ENCODE measurements around the gene MYD88. TPM values are rescaled to one million over a fixed set of nuclear protein-coding genes. Genes with fewer than 3 reads are reported as not detected.

Gene MYD88
- total RNA-seq, 5 donors from 2014 or later (not counting 1 experiment from before 2014, with no cell fraction given) = 32.4 to 68.5 (median 56.6) TPM

GRCh38 chr3:38122712-38123290 is 15.7 kb upstream of the MYD88 start:
- Mint-ChIP-seq H3K4me3 (no peak overlapping the region), H3K4me1 (peaks cover 5 to 8% (median 7%) of the 10 kb centered on the region in 3 donors), H3K36me3 (peaks cover 54% of the 10 kb centered on the region), H3K27me3 (no peaks in the 10 kb centered on the region), H3K9me3 (no peaks in the 10 kb centered on the region), H3K27ac (peak overlapping the region in 1 of 2 donors; percentile 19)
- Histone ChIP-seq H3K27ac (ENCODE audit: low read length) (no peak overlapping the region), H3K9me3 (no peaks in the 10 kb centered on the region), H3K4me1 (ENCODE audit: control insufficient read depth in 1 of 2, extremely low read depth in 1 of 2, insufficient read depth in 2 of 2, low read length in 2 of 2) (peaks cover 0 to 4% of the 10 kb centered on the region in 2 experiments), H3K27me3 (replicated peaks in 1 of 2; ENCODE audit: control insufficient read depth in 2 of 2, extremely low read depth in 1 of 2, insufficient read depth in 2 of 2, low read length in 1 of 2) (no peaks in the 10 kb centered on the region), H3K4me3 (ENCODE audit: control insufficient read depth in 1 of 2, extremely low read depth in 1 of 2, low read length in 1 of 2) (no peak overlapping the region), H3K36me3 (ENCODE audit: control insufficient read depth in 2 of 2, extremely low read depth in 1 of 2, insufficient read depth in 1 of 2, low read length in 1 of 2) (peaks cover 40 to 66% of the 10 kb centered on the region in 2 donors)
- ATAC-seq (replicated peaks in 1 of 4) (no peak), DNase-seq (no peak)
- ChIA-PET POLR2A (no interaction called here), CTCF (no interaction called here)
- WGBS (ENCODE audit: insufficient coverage) = 93% methylated on average over 7 of the region's 9 CpGs

- H3K4me1 Mint-ChIP-seq = peaks cover 0 to 5% (median 0%) of the 10 kb centered on the region in 3 donors
- ATAC-seq (replicated peaks in 1 of 4) (no peak), DNase-seq (no peak)
- H3K27me3 Mint-ChIP-seq = no peaks in the 10 kb centered on the region
- peak overlapping the region in 1 of 2 donors; percentile 41 for H3K27ac Mint-ChIP-seq
- peaks cover 47 to 83% of the 10 kb centered on the region in 2 donors for H3K36me3 ChIP-seq (ENCODE audit: control insufficient read depth in 2 of 2, extremely low read depth in 1 of 2, insufficient read depth in 1 of 2, low read length in 1 of 2)
- peaks cover 58% of the 10 kb centered on the region for H3K36me3 Mint-ChIP-seq
- H3K9me3 ChIP-seq = no peaks in the 10 kb centered on the region
- H3K9me3 Mint-ChIP-seq = no peaks in the 10 kb centered on the region
- H3K4me3 ChIP-seq (ENCODE audit: control insufficient read depth in 1 of 2, extremely low read depth in 1 of 2, low read length in 1 of 2) = no peak overlapping the region
- ChIA-PET POLR2A (no interaction called here), CTCF (no interaction called here)
- H3K4me3 Mint-ChIP-seq = no peak overlapping the region
- WGBS (ENCODE audit: insufficient coverage) = 83% methylated on average over 6 of the region's 7 CpGs
- no peak overlapping the region for H3K27ac ChIP-seq (ENCODE audit: low read length)
- no peaks in the 10 kb centered on the region for H3K27me3 ChIP-seq (replicated peaks in 1 of 2; ENCODE audit: control insufficient read depth in 2 of 2, extremely low read depth in 1 of 2, insufficient read depth in 2 of 2, low read length in 1 of 2)
- H3K4me1 ChIP-seq (ENCODE audit: control insufficient read depth in 1 of 2, extremely low read depth in 1 of 2, insufficient read depth in 2 of 2, low read length in 2 of 2) = no peaks in the 10 kb centered on the region
Measured at GRCh38 chr3:38124324-38125122, 13.9 kb upstream of the MYD88 start.

GRCh38 chr3:38125305-38126120 is 12.9 kb upstream of the MYD88 start:
- peaks cover 50 to 90% of the 10 kb centered on the region in 2 donors for H3K36me3 ChIP-seq (ENCODE audit: control insufficient read depth in 2 of 2, extremely low read depth in 1 of 2, insufficient read depth in 1 of 2, low read length in 1 of 2)
- ATAC-seq (replicated peaks in 1 of 4) (no peak), DNase-seq (no peak)
- ChIA-PET CTCF (no interaction called here), POLR2A (no interaction called here)
- H3K27me3 Mint-ChIP-seq = no peaks in the 10 kb centered on the region
- H3K4me1 ChIP-seq (ENCODE audit: control insufficient read depth in 1 of 2, extremely low read depth in 1 of 2, insufficient read depth in 2 of 2, low read length in 2 of 2) = peaks cover 0 to 4% of the 10 kb centered on the region in 2 experiments
- no peak overlapping the region for H3K4me3 Mint-ChIP-seq
- H3K27ac ChIP-seq (ENCODE audit: low read length) = no peak overlapping the region
- H3K36me3 Mint-ChIP-seq = peaks cover 60% of the 10 kb centered on the region
- H3K27me3 ChIP-seq (replicated peaks in 1 of 2; ENCODE audit: control insufficient read depth in 2 of 2, extremely low read depth in 1 of 2, insufficient read depth in 2 of 2, low read length in 1 of 2) = no peaks in the 10 kb centered on the region
- H3K9me3 Mint-ChIP-seq = no peaks in the 10 kb centered on the region
- no peak overlapping the region for H3K4me3 ChIP-seq (ENCODE audit: control insufficient read depth in 1 of 2, extremely low read depth in 1 of 2, low read length in 1 of 2)
- H3K27ac Mint-ChIP-seq = peak overlapping the region in 1 of 2 donors; percentile 45
- H3K4me1 Mint-ChIP-seq = peaks cover 4 to 6% (median 5%) of the 10 kb centered on the region in 3 donors
- no peaks in the 10 kb centered on the region for H3K9me3 ChIP-seq
- WGBS (ENCODE audit: insufficient coverage) = 94% methylated on average over 9 of the region's 11 CpGs

- Histone ChIP-seq H3K27ac (ENCODE audit: low read length) (no peak overlapping the region), H3K4me3 (ENCODE audit: control insufficient read depth in 1 of 2, extremely low read depth in 1 of 2, low read length in 1 of 2) (no peak overlapping the region), H3K9me3 (no peaks in the 10 kb centered on the region), H3K36me3 (ENCODE audit: control insufficient read depth in 2 of 2, extremely low read depth in 1 of 2, insufficient read depth in 1 of 2, low read length in 1 of 2) (peaks cover 51 to 91% of the 10 kb centered on the region in 2 donors), H3K4me1 (ENCODE audit: control insufficient read depth in 1 of 2, extremely low read depth in 1 of 2, insufficient read depth in 2 of 2, low read length in 2 of 2) (peaks cover 0 to 7% of the 10 kb centered on the region in 2 experiments), H3K27me3 (replicated peaks in 1 of 2; ENCODE audit: control insufficient read depth in 2 of 2, extremely low read depth in 1 of 2, insufficient read depth in 2 of 2, low read length in 1 of 2) (no peaks in the 10 kb centered on the region)
- peak in 1 of 35 experiments; percentile 1 for DNase-seq
- ATAC-seq (replicated peaks in 1 of 4) = no peak
- Mint-ChIP-seq H3K4me1 (peaks cover 6 to 9% (median 8%) of the 10 kb centered on the region in 3 donors), H3K27ac (no peak overlapping the region), H3K9me3 (no peaks in the 10 kb centered on the region), H3K36me3 (peaks cover 59% of the 10 kb centered on the region), H3K27me3 (no peaks in the 10 kb centered on the region), H3K4me3 (no peak overlapping the region)
- CTCF ChIA-PET = interaction anchor here in 1 of 2 donors (0.5 kb wide), 1 partner anchor 83 kb away, joined by 7 read pairs; no protein-coding TSS in a partner anchor
- POLR2A ChIA-PET = no interaction called here
- WGBS (ENCODE audit: insufficient coverage) = 100% methylated on average over 3 of the region's 6 CpGs
Measured at GRCh38 chr3:38126121-38126892, 12.2 kb upstream of the MYD88 start.

GRCh38 chr3:38127611-38128302 is 10.7 kb upstream of the MYD88 start:
- Mint-ChIP-seq H3K27me3 (no peaks in the 10 kb centered on the region), H3K4me1 (peaks cover 12 to 19% (median 15%) of the 10 kb centered on the region in 3 donors), H3K9me3 (no peaks in the 10 kb centered on the region), H3K27ac (peak overlapping the region in 1 of 2 donors; percentile 44), H3K36me3 (peaks cover 58% of the 10 kb centered on the region), H3K4me3 (no peak overlapping the region)
- H3K27me3 ChIP-seq (replicated peaks in 1 of 2; ENCODE audit: control insufficient read depth in 2 of 2, extremely low read depth in 1 of 2, insufficient read depth in 2 of 2, low read length in 1 of 2) = no peaks in the 10 kb centered on the region
- ATAC-seq (replicated peaks in 1 of 4) (no peak), DNase-seq (peak in 2 of 35 experiments; percentile 1 to 4)
- H3K4me3 ChIP-seq (ENCODE audit: control insufficient read depth in 1 of 2, extremely low read depth in 1 of 2, low read length in 1 of 2) = no peak overlapping the region
- no peaks in the 10 kb centered on the region for H3K9me3 ChIP-seq
- ChIA-PET CTCF (interaction anchor here in 1 of 2 donors (0.6 kb wide), 1 partner anchor 30 kb away, joined by 3 read pairs; no protein-coding TSS in a partner anchor), POLR2A (no interaction called here)
- WGBS (ENCODE audit: insufficient coverage) = 100% methylated on average over 2 of the region's 4 CpGs
- H3K36me3 ChIP-seq (ENCODE audit: control insufficient read depth in 2 of 2, extremely low read depth in 1 of 2, insufficient read depth in 1 of 2, low read length in 1 of 2) = peaks cover 41 to 91% of the 10 kb centered on the region in 2 donors
- H3K4me1 ChIP-seq (ENCODE audit: control insufficient read depth in 1 of 2, extremely low read depth in 1 of 2, insufficient read depth in 2 of 2, low read length in 2 of 2) = peaks cover 0 to 7% of the 10 kb centered on the region in 2 experiments
- no peak overlapping the region for H3K27ac ChIP-seq (ENCODE audit: low read length)

Measured in T-cell (primary cell).